HG03565 (cell line): Measurements from ENCODE around the gene XYLT1.
A peak's percentile ranks its signal among the peaks of the same experiment; 100 is the strongest.

Source experiments
- ATAC-seq: cut with Tn5 transposase; IDR thresholded peaks from one replicate; pipeline ENCODE4 v1.9.1; 2021; ENCODE audit warnings: mild to moderate bottlenecking, moderate library complexity; ENCODE audit not compliant: unreplicated experiment

Gene XYLT1

GRCh38 chr16:17168181-17168580 lies 302.6 kb downstream of the XYLT1 start:
- no peak for ATAC-seq

- ATAC-seq: no peak
Observed at GRCh38 chr16:17166095-17166494, 304.7 kb downstream of the XYLT1 start.

- ATAC-seq: no peak
Observed at GRCh38 chr16:17162560-17162959, 308.2 kb downstream of the XYLT1 start.

- no peak for ATAC-seq
Observed at GRCh38 chr16:17160920-17161431, 309.8 kb downstream of the XYLT1 start.

GRCh38 chr16:17160285-17160853 lies 310.4 kb downstream of the XYLT1 start:
- no peak for ATAC-seq

- no peak for ATAC-seq
Observed at GRCh38 chr16:17159617-17160016, 311.1 kb downstream of the XYLT1 start.

- ATAC-seq: no peak
Observed at GRCh38 chr16:17155936-17156335, 314.8 kb downstream of the XYLT1 start.

- ATAC-seq: no peak
Observed at GRCh38 chr16:17155485-17155884, 315.3 kb downstream of the XYLT1 start.

GRCh38 chr16:17154981-17155380 lies 315.8 kb downstream of the XYLT1 start:
- no peak for ATAC-seq

- ATAC-seq: no peak
Observed at GRCh38 chr16:17152311-17152710, 318.4 kb downstream of the XYLT1 start.

- ATAC-seq: no peak
Observed at GRCh38 chr16:17151335-17151734, 319.4 kb downstream of the XYLT1 start.

- no peak for ATAC-seq
Observed at GRCh38 chr16:17149904-17150483, 320.8 kb downstream of the XYLT1 start.

GRCh38 chr16:17147942-17148341 lies 322.8 kb downstream of the XYLT1 start:
- no peak for ATAC-seq

- no peak for ATAC-seq
Observed at GRCh38 chr16:17145029-17145428, 325.7 kb downstream of the XYLT1 start.

- ATAC-seq: no peak
Observed at GRCh38 chr16:17144431-17144830, 326.3 kb downstream of the XYLT1 start.

GRCh38 chr16:17143546-17144419 lies 327.0 kb downstream of the XYLT1 start:
- no peak for ATAC-seq

GRCh38 chr16:17138801-17139200 lies 332.0 kb downstream of the XYLT1 start:
- no peak for ATAC-seq

- ATAC-seq: no peak
Observed at GRCh38 chr16:17135439-17135838, 335.3 kb downstream of the XYLT1 start.

- peak; percentile 92 for ATAC-seq
Observed at GRCh38 chr16:17134586-17134985, 336.2 kb downstream of the XYLT1 start.

GRCh38 chr16:17133851-17134250 lies 336.9 kb downstream of the XYLT1 start:
- ATAC-seq: no peak

GRCh38 chr16:17131351-17131750 lies 339.4 kb downstream of the XYLT1 start:
- no peak for ATAC-seq

- ATAC-seq: no peak
Observed at GRCh38 chr16:17130733-17131132, 340.0 kb downstream of the XYLT1 start.
